Measurements from ENCODE around the gene AUTS2.

AUTS2 gene

GRCh38 chr7:70017357-70017756 lies 419.1 kb downstream of the AUTS2 start:
- TF ChIP-seq, protein P1, sequence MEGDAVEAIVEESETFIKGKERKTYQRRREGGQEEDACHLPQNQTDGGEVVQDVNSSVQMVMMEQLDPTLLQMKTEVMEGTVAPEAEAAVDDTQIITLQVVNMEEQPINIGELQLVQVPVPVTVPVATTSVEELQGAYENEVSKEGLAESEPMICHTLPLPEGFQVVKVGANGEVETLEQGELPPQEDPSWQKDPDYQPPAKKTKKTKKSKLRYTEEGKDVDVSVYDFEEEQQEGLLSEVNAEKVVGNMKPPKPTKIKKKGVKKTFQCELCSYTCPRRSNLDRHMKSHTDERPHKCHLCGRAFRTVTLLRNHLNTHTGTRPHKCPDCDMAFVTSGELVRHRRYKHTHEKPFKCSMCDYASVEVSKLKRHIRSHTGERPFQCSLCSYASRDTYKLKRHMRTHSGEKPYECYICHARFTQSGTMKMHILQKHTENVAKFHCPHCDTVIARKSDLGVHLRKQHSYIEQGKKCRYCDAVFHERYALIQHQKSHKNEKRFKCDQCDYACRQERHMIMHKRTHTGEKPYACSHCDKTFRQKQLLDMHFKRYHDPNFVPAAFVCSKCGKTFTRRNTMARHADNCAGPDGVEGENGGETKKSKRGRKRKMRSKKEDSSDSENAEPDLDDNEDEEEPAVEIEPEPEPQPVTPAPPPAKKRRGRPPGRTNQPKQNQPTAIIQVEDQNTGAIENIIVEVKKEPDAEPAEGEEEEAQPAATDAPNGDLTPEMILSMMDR (IDR thresholded peaks at IDR 0.05), result no peak
- Histone ChIP-seq H3K4me1 (ENCODE audit: control insufficient read depth in 1 of 2, insufficient read depth in 1 of 2, low read depth in 1 of 2, low read length in 1 of 2) (no peaks in the 10 kb centered on the region), H3K9me3 (no peaks in the 10 kb centered on the region), H3K27me3 (no peaks in the 10 kb centered on the region), H3K36me3 (no peaks in the 10 kb centered on the region), H3K27ac (no peak overlapping the region), H3K4me3 (ENCODE audit: low read depth in 1 of 2, low read length in 1 of 2) (no peak overlapping the region)

GRCh38 chr7:70018700-70019099 lies 420.4 kb downstream of the AUTS2 start:
- TF ChIP-seq, protein P1 (IDR thresholded peaks at IDR 0.05), result no peak
- Histone ChIP-seq H3K27me3 (no peaks in the 10 kb centered on the region), H3K27ac (no peak overlapping the region), H3K9me3 (no peaks in the 10 kb centered on the region), H3K4me3 (ENCODE audit: low read depth in 1 of 2, low read length in 1 of 2) (no peak overlapping the region), H3K36me3 (no peaks in the 10 kb centered on the region), H3K4me1 (ENCODE audit: control insufficient read depth in 1 of 2, insufficient read depth in 1 of 2, low read depth in 1 of 2, low read length in 1 of 2) (no peaks in the 10 kb centered on the region)

DNA sequence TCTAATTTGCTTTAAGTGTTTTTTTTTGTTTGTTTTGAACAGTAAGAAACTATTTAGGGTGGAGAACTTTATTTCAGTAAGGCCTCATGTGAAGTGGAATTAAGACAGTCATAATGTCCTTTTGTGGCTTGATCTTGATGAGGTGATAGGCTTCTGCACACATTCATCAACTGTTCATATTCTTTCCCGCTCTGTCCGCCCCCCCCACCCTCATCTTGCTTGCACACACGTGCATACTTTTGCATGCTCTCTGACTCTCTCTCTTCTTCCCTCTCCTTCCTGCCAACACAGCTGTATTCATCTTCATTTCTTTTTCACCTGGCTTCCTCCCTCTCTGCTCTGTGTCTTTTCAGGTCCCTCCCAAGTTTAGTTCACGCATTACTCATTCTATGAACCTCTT lies 429.6 kb downstream of the AUTS2 start:
- H3K36me3 ChIP-seq, result no peaks in the 10 kb centered on the region
- H3K9me3 ChIP-seq, result no peaks in the 10 kb centered on the region
- H3K27ac ChIP-seq, result no peak overlapping the region
- H3K4me1 ChIP-seq (ENCODE audit: control insufficient read depth in 1 of 2, insufficient read depth in 1 of 2, low read depth in 1 of 2, low read length in 1 of 2), result no peaks in the 10 kb centered on the region
- H3K4me3 ChIP-seq (ENCODE audit: low read depth in 1 of 2, low read length in 1 of 2), result no peak overlapping the region
- no peaks in the 10 kb centered on the region for H3K27me3 ChIP-seq
- TF ChIP-seq, protein P1 (IDR thresholded peaks at IDR 0.05), result no peak

DNA sequence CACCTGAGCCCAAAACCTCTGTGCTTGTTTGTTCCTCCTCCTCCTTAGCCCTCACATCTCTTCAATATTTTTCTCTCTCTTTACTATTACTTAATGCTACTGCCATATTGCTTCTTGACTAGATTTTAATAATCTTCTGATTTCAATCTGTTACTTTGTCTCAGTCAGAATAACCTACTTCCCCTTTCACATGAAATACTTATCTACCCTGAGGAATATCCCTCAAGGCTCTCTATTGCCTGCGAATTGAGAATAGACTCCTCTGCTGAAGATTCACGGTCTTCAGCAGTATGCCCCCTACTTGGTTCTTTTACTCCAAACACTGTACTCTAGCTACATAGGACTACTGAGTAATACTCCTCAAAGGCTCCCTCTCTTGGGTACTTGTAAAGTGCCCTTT lies 430.3 kb downstream of the AUTS2 start:
- no peaks in the 10 kb centered on the region for H3K36me3 ChIP-seq
- no peaks in the 10 kb centered on the region for H3K27me3 ChIP-seq
- TF ChIP-seq, protein P1 (IDR thresholded peaks at IDR 0.05), result no peak
- H3K9me3 ChIP-seq, result no peaks in the 10 kb centered on the region
- H3K4me1 ChIP-seq (ENCODE audit: control insufficient read depth in 1 of 2, insufficient read depth in 1 of 2, low read depth in 1 of 2, low read length in 1 of 2), result no peaks in the 10 kb centered on the region
- no peak overlapping the region for H3K4me3 ChIP-seq (ENCODE audit: low read depth in 1 of 2, low read length in 1 of 2)
- no peak overlapping the region for H3K27ac ChIP-seq

DNA sequence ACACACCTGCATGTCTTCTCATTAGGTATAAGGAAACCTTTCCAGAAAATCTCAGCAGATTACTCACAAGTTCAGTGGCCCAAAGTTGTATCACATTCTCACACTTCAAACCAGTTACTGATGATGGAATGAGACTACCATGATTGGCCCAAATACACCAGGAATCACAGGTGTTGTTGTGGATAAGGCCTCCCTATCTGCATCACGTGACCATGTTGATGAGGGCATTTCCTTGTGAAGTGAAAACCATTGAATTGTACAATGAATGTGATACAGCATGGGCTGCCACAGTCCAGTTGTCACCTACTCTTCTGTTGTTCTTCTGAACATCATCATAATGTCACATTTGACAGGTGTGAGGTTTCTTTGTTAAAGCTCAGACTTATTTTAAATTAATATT lies 431.7 kb downstream of the AUTS2 start:
- TF ChIP-seq, protein P1 (IDR thresholded peaks at IDR 0.05), result no peak
- H3K27ac ChIP-seq, result no peak overlapping the region

GRCh38 chr7:70030745-70031144 lies 432.5 kb downstream of the AUTS2 start:
- H3K9me3 ChIP-seq, result no peaks in the 10 kb centered on the region
- no peak overlapping the region for H3K4me3 ChIP-seq (ENCODE audit: low read depth in 1 of 2, low read length in 1 of 2)
- no peaks in the 10 kb centered on the region for H3K36me3 ChIP-seq

More for the DNA sequence above, 431.7 kb downstream of the AUTS2 start:
- Histone ChIP-seq H3K9me3 (no peaks in the 10 kb centered on the region), H3K4me3 (ENCODE audit: low read depth in 1 of 2, low read length in 1 of 2) (no peak overlapping the region), H3K4me1 (ENCODE audit: control insufficient read depth in 1 of 2, insufficient read depth in 1 of 2, low read depth in 1 of 2, low read length in 1 of 2) (no peaks in the 10 kb centered on the region), H3K36me3 (no peaks in the 10 kb centered on the region), H3K27me3 (no peaks in the 10 kb centered on the region)

More at GRCh38 chr7:70030745-70031144, 432.5 kb downstream of the AUTS2 start:
- H3K27ac ChIP-seq, result no peak overlapping the region
- no peaks in the 10 kb centered on the region for H3K27me3 ChIP-seq
- H3K4me1 ChIP-seq (ENCODE audit: control insufficient read depth in 1 of 2, insufficient read depth in 1 of 2, low read depth in 1 of 2, low read length in 1 of 2), result no peaks in the 10 kb centered on the region
- TF ChIP-seq, protein P1 (IDR thresholded peaks at IDR 0.05), result no peak

All from neutrophil (primary cell).